ENCODE data around the gene AMDHD1. TPM values are rescaled to one million over a fixed set of nuclear protein-coding genes. Genes with fewer than 3 reads are reported as not detected.

Gene AMDHD1
- total RNA-seq, 1 experiment from 2014 or later: 1.2 TPM

GRCh38 chr12:95989504-95990123 lies 46.5 kb downstream of the AMDHD1 start:
- CTCF ChIA-PET: interaction anchor here (0.6 kb wide), 1 partner anchor 1033 kb away, joined by 3 read pairs; no protein-coding TSS in a partner anchor
- BruUV-seq (replicated peaks): no TSS peak
- Mint-ChIP-seq H3K4me1 (ENCODE audit: low read depth, unreplicated experiment) (no peaks in the 10 kb centered on the region), H3K9me3 (ENCODE audit: low read depth, unreplicated experiment) (no peaks in the 10 kb centered on the region), H3K36me3 (ENCODE audit: insufficient read depth, unreplicated experiment) (no peaks in the 10 kb centered on the region), H3K27ac (ENCODE audit: unreplicated experiment) (no peak overlapping the region), H3K4me3 (ENCODE audit: low read depth, unreplicated experiment) (no peak overlapping the region), H3K27me3 (ENCODE audit: unreplicated experiment) (peaks cover 24% of the 10 kb centered on the region)
- DNase-seq: no peak
- intact Hi-C loops (cut with micrococcal nuclease; ENCODE audit: unreplicated experiment): no loop called here
- TF ChIP-seq, protein P1, sequence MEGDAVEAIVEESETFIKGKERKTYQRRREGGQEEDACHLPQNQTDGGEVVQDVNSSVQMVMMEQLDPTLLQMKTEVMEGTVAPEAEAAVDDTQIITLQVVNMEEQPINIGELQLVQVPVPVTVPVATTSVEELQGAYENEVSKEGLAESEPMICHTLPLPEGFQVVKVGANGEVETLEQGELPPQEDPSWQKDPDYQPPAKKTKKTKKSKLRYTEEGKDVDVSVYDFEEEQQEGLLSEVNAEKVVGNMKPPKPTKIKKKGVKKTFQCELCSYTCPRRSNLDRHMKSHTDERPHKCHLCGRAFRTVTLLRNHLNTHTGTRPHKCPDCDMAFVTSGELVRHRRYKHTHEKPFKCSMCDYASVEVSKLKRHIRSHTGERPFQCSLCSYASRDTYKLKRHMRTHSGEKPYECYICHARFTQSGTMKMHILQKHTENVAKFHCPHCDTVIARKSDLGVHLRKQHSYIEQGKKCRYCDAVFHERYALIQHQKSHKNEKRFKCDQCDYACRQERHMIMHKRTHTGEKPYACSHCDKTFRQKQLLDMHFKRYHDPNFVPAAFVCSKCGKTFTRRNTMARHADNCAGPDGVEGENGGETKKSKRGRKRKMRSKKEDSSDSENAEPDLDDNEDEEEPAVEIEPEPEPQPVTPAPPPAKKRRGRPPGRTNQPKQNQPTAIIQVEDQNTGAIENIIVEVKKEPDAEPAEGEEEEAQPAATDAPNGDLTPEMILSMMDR (IDR thresholded peaks at IDR 0.05; ENCODE audit: unreplicated experiment): no peak

- BruUV-seq (replicated peaks): no TSS peak
- no peaks in the 10 kb centered on the region for H3K4me1 Mint-ChIP-seq (ENCODE audit: low read depth, unreplicated experiment)
- peaks cover 24% of the 10 kb centered on the region for H3K27me3 Mint-ChIP-seq (ENCODE audit: unreplicated experiment)
- H3K4me3 Mint-ChIP-seq (ENCODE audit: low read depth, unreplicated experiment): no peak overlapping the region
- no peaks in the 10 kb centered on the region for H3K9me3 Mint-ChIP-seq (ENCODE audit: low read depth, unreplicated experiment)
- no peaks in the 10 kb centered on the region for H3K36me3 Mint-ChIP-seq (ENCODE audit: insufficient read depth, unreplicated experiment)
- no peak overlapping the region for H3K27ac Mint-ChIP-seq (ENCODE audit: unreplicated experiment)
- no peak for DNase-seq
- intact Hi-C loops (cut with micrococcal nuclease; ENCODE audit: unreplicated experiment): no loop called here
- TF ChIP-seq, protein P1 (IDR thresholded peaks at IDR 0.05; ENCODE audit: unreplicated experiment): no peak
- CTCF ChIA-PET: interaction anchor here (0.6 kb wide), 1 partner anchor 1033 kb away, joined by 3 read pairs; no protein-coding TSS in a partner anchor
These were observed 47.0 kb downstream of the AMDHD1 start for GRCh38 chr12:95990136-95990535.

GRCh38 chr12:95993907-95994306 lies 50.8 kb downstream of the AMDHD1 start:
- TF ChIP-seq, protein P1 (IDR thresholded peaks at IDR 0.05; ENCODE audit: unreplicated experiment): no peak
- BruUV-seq (replicated peaks): no TSS peak
- peaks cover 31% of the 10 kb centered on the region for H3K4me1 Mint-ChIP-seq (ENCODE audit: low read depth, unreplicated experiment)
- no peaks in the 10 kb centered on the region for H3K36me3 Mint-ChIP-seq (ENCODE audit: insufficient read depth, unreplicated experiment)
- DNase-seq: no peak
- H3K27me3 Mint-ChIP-seq (ENCODE audit: unreplicated experiment): peaks cover 24% of the 10 kb centered on the region
- H3K27ac Mint-ChIP-seq (ENCODE audit: unreplicated experiment): no peak overlapping the region
- intact Hi-C loops (cut with micrococcal nuclease; ENCODE audit: unreplicated experiment): no loop called here
- CTCF ChIA-PET: no interaction called here
- H3K9me3 Mint-ChIP-seq (ENCODE audit: low read depth, unreplicated experiment): no peaks in the 10 kb centered on the region
- H3K4me3 Mint-ChIP-seq (ENCODE audit: low read depth, unreplicated experiment): no peak overlapping the region

- no peaks in the 10 kb centered on the region for H3K9me3 Mint-ChIP-seq (ENCODE audit: low read depth, unreplicated experiment)
- H3K4me3 Mint-ChIP-seq (ENCODE audit: low read depth, unreplicated experiment): no peak overlapping the region
- TF ChIP-seq, protein P1 (IDR thresholded peaks at IDR 0.05; ENCODE audit: unreplicated experiment): no peak
- no peak for DNase-seq
- BruUV-seq (replicated peaks): no TSS peak
- H3K27ac Mint-ChIP-seq (ENCODE audit: unreplicated experiment): no peak overlapping the region
- peaks cover 33% of the 10 kb centered on the region for H3K4me1 Mint-ChIP-seq (ENCODE audit: low read depth, unreplicated experiment)
- H3K36me3 Mint-ChIP-seq (ENCODE audit: insufficient read depth, unreplicated experiment): no peaks in the 10 kb centered on the region
- CTCF ChIA-PET: no interaction called here
- intact Hi-C loops (cut with micrococcal nuclease; ENCODE audit: unreplicated experiment): no loop called here
- H3K27me3 Mint-ChIP-seq (ENCODE audit: unreplicated experiment): peaks cover 24% of the 10 kb centered on the region
These were observed 51.3 kb downstream of the AMDHD1 start for GRCh38 chr12:95994476-95994875.

Data from Calu3 (cell line).